ENCODE measurements around the gene ABHD12B. TPM values are rescaled to one million over a fixed set of nuclear protein-coding genes. Genes with fewer than 3 reads are reported as not detected.

ABHD12B gene
- total and polyA plus RNA-seq, 9 of the 15 experiments (the other 6 are each of a cell fraction or from before 2014, with no cell fraction given): not detected

GRCh38 chr14:50943261-50943942 is 71.5 kb downstream of the ABHD12B start (continued):
- peak; percentile 42 for TF ChIP-seq PRDM10 (IDR thresholded peaks at IDR 0.05; ENCODE audit: partially characterized antibody)
- TF ChIP-seq DACH1 (IDR thresholded peaks at IDR 0.05; ENCODE audit: partially characterized antibody): no peak

- H3K4me1 ChIP-seq (replicated peaks in 1 of 2; ENCODE audit: control insufficient read depth in 2 of 2, insufficient read depth in 2 of 2, low read length in 2 of 2): peaks cover 0 to 18% of the 10 kb centered on the region in 2 experiments; a peak in 3 of 5 replicates
- intact Hi-C loops (cut with micrococcal nuclease): no loop called here
- ATAC-seq (peak; percentile 94), DNase-seq (ENCODE audit: extremely low read depth in 1 of 4, low spot score in 3 of 4) (peak; percentile 67 to 72 (median 70)), FAIRE-seq (no peak)
- H3K9ac ChIP-seq (ENCODE audit: insufficient read depth in 1 of 2, low read depth in 2 of 2, low read length in 2 of 2): peak within 1 kb of the TSS; percentile 79 to 96
- in situ Hi-C loops (cut with MboI): no loop called here
- H3K36me3 ChIP-seq (ENCODE audit: control insufficient read depth, insufficient read depth, low read length): peaks cover 9% of the 10 kb centered on the region; the same call in 2 of the 3 replicates
- ChIA-PET POLR2A (interaction anchor here (0.6 to 1.5 kb wide), 10 partner anchors 9 to 614 kb away, joined by 3 to 5 read pairs (median 4); no protein-coding TSS in a partner anchor), CTCF (ENCODE audit: low intra/inter-chr PET ratio) (no interaction called here)
- peak within 1 kb of the TSS; percentile 67 for H3K4me3 ChIP-seq
- H3K4me2 ChIP-seq (ENCODE audit: insufficient read depth, low read length): peak within 1 kb of the TSS; percentile 79
- no peaks in the 10 kb centered on the region for H4K20me1 ChIP-seq (replicated peaks; ENCODE audit: control insufficient read depth, insufficient read depth, low read length)
- H3K27me3 ChIP-seq (ENCODE audit: control insufficient read depth in 2 of 2, insufficient read depth in 2 of 2, low read length in 2 of 2): no peaks in the 10 kb centered on the region
- no peaks in the 10 kb centered on the region for H3K9me1 ChIP-seq (ENCODE audit: control insufficient read depth, insufficient read depth, low read length)
- peaks cover 16% of the 10 kb centered on the region; the same call in 2 of the 3 replicates for H3K79me2 ChIP-seq (ENCODE audit: control insufficient read depth, insufficient read depth, low read length)
- under 1% methylated on average over 39 of the region's 74 CpGs for WGBS (ENCODE audit: insufficient coverage, low coverage, missing lambda C conversion rate)
- BruUV-seq (replicated peaks): TSS peak; percentile 65
- peak within 1 kb of the TSS; percentile 64 for H3K27ac ChIP-seq (ENCODE audit: extremely low read depth, low read depth, low read length)
- H2AFZ ChIP-seq (ENCODE audit: low read depth, low read length): peak within 1 kb of the TSS; percentile 88
- no peaks in the 10 kb centered on the region for H3K9me3 ChIP-seq (replicated peaks; ENCODE audit: control insufficient read depth, insufficient read depth, low read depth, low read length)
- 0 out of 2 replicates have a peak, but pooled peaks have one; percentile 32 for TF ChIP-seq ETV5 (CRISPR knock-in tag; IDR thresholded peaks at IDR 0.05; ENCODE audit: low read depth)
- TF ChIP-seq, protein P1, sequence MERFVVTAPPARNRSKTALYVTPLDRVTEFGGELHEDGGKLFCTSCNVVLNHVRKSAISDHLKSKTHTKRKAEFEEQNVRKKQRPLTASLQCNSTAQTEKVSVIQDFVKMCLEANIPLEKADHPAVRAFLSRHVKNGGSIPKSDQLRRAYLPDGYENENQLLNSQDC (CRISPR knock-in tag; IDR thresholded peaks at IDR 0.05): no peak
- TF ChIP-seq SAP30 (IDR thresholded peaks at IDR 0.05; ENCODE audit: borderline replicate concordance, insufficient read depth, low read depth, low read length, poor library complexity, severe bottlenecking): peak; percentile 1
- no peak for TF ChIP-seq SMAD3 (CRISPR knock-in tag; conservative IDR thresholded peaks at IDR 0.05)
- no peak for TF ChIP-seq CHD2 (IDR thresholded peaks at IDR 0.05; ENCODE audit: low read depth, low read length)
- TF ChIP-seq NR4A1 (CRISPR knock-in tag; IDR thresholded peaks at IDR 0.05): no peak
- no peak for TF ChIP-seq NR4A1 (tag; IDR thresholded peaks at IDR 0.05)
- TF ChIP-seq PHF21A (IDR thresholded peaks at IDR 0.05; ENCODE audit: borderline replicate concordance, low read depth): no peak
- no peak for TF ChIP-seq ZNF778 (CRISPR knock-in tag; IDR thresholded peaks at IDR 0.05)
- no peak for TF ChIP-seq CHCHD3 (CRISPR knock-in tag; IDR thresholded peaks at IDR 0.05)
Observed at GRCh38 chr14:50943943-50944646, 72.2 kb downstream of the ABHD12B start, which contains the start of gene PYGL. TSS of gene PYGL (minus strand) at chr14:50944483. CDS start at chr14:50944403, 80 bp downstream.
